HCT116 (cell line): Measurements from ENCODE around the gene CFAP161. TPM values are rescaled to one million over a fixed set of nuclear protein-coding genes. Genes with fewer than 3 reads are reported as not detected.

ENCODE experiments used
- ATAC-seq: fragments of 200-7000 bp; cut with Tn5 transposase; 2 replicates; pipeline ENCODE4 v1.9.1; 2020; ENCODE audit warnings: mild to moderate bottlenecking, moderate library complexity
- BruUV-seq: library from RNA; stranded (reverse); fragments of 400-500 nt; replicated peaks from 2 replicates; lab custom pipeline; 2021; lab: Mats Ljungman, UMichigan
- CTCF ChIA-PET: fragments of 300-600 bp; sonication (Branson Sonifier 250); formaldehyde crosslinking; loops from one replicate; lab custom pipeline; 2021; ENCODE audit warnings: antibody characterized with exemption; lab: Charles Lee
- POLR2A ChIA-PET: fragments of 300-600, 350-600 bp; sonication (Branson Sonifier 250); formaldehyde crosslinking; loops from one replicate; lab custom pipeline; 2021; ENCODE audit warnings: antibody characterized with exemption; lab: Charles Lee
- RAD21 ChIA-PET, 2 experiments: fragments of 300-600 bp; sonication (Branson Sonifier 250); formaldehyde crosslinking; loops; one replicate each; lab custom pipeline; 2023; ENCODE audit warnings: low total read pairs in 2 of 2; ENCODE audit not compliant: uncharacterized antibody in 2 of 2, unreplicated experiment in 2 of 2, low non-redundant PET in 1 of 2; lab: Charles Lee
- DNase-seq: peaks from one replicate; pipeline ENCODE4 v3.0.0-alpha.2; 2010; ENCODE audit warnings: low read depth, low spot score
- H2AFZ ChIP-seq: fragments of 200-600 bp; shearing (Covaris generic), sonication (generic); 2 replicates; pipeline ENCODE4 v1.6.1; 2017; ENCODE audit warnings: low read depth, mixed run types, mixed read lengths, antibody characterized with exemption, low read length; ENCODE audit not compliant: poor library complexity, severe bottlenecking
- H3K27ac ChIP-seq: 2 replicates; pipeline ENCODE4 v1.5.1; 2012; ENCODE audit warnings: low read depth, low read length
- H3K27me3 ChIP-seq: fragments of 200-600 bp; sonication (generic); 2 replicates; pipeline ENCODE4 v1.6.1; 2016; ENCODE audit warnings: mixed run types, low read length, mixed read lengths; ENCODE audit not compliant: insufficient read depth
- H3K36me3 ChIP-seq, 2 experiments: fragments of 200-500 bp in 1 of 2; fragments of 200-600 bp in 1 of 2; sonication (Bioruptor generic) in 1 of 2; sonication (generic) in 1 of 2; 2 replicates each; pipeline versions ENCODE4 v1.5.1 to v1.6.1; 2014 to 2016; ENCODE audit warnings: low read length in 2 of 2, inconsistent platforms in 1 of 2, mixed read lengths in 1 of 2, mixed run types in 1 of 2; ENCODE audit not compliant: insufficient read depth in 2 of 2, control insufficient read depth in 1 of 2
- H3K4me1 ChIP-seq, 2 experiments: fragments of 200-600 bp in 1 of 2; sonication (generic) in 1 of 2; 2 replicates each; pipeline versions ENCODE4 v1.5.1 to v1.6.1; 2012 to 2017; ENCODE audit warnings: low read length in 2 of 2, inconsistent platforms in 1 of 2, mild to moderate bottlenecking in 1 of 2, mixed read lengths in 1 of 2, mixed run types in 1 of 2, moderate library complexity in 1 of 2; ENCODE audit not compliant: insufficient read depth in 2 of 2, control insufficient read depth in 1 of 2
- H3K4me2 ChIP-seq: fragments of 200-600 bp; sonication (generic); 2 replicates; pipeline ENCODE4 v1.6.1; 2017; ENCODE audit warnings: mixed run types, low read length, mixed read lengths
- H3K4me3 ChIP-seq, 2 experiments: fragments of 200-600 bp in 1 of 2; sonication (generic) in 1 of 2; replicated peaks in 1 of 2; 2 replicates each; pipeline ENCODE4 v1.5.1; 2011 to 2016; ENCODE audit warnings: low read length in 2 of 2, control low read depth in 1 of 2, low read depth in 1 of 2, mild to moderate bottlenecking in 1 of 2, mixed read lengths in 1 of 2, mixed run types in 1 of 2
- H3K79me2 ChIP-seq: fragments of 200-600 bp; sonication (generic); 2 replicates; pipeline ENCODE4 v1.6.1; 2017; ENCODE audit warnings: mild to moderate bottlenecking, mixed run types, low read length, moderate library complexity, mixed read lengths; ENCODE audit not compliant: insufficient read depth
- H3K9ac ChIP-seq: fragments of 200-600 bp; sonication (generic); 2 replicates; pipeline ENCODE4 v1.6.1; 2016; ENCODE audit warnings: low read length, mixed read lengths
- H3K9me2 ChIP-seq: fragments of 200-600 bp; sonication (generic), shearing (Covaris generic); 2 replicates; pipeline ENCODE4 v1.6.1; 2017; ENCODE audit warnings: mixed run types, mild to moderate bottlenecking, moderate library complexity; ENCODE audit not compliant: insufficient read depth
- H3K9me3 ChIP-seq, 2 experiments: fragments of 200-500 bp in 1 of 2; fragments of 200-600 bp in 1 of 2; sonication (Bioruptor generic) in 1 of 2; sonication (generic) in 1 of 2; 2 replicates each; pipeline ENCODE4 v1.6.1; 2014 to 2017; ENCODE audit warnings: low read length in 2 of 2, mixed read lengths in 2 of 2, inconsistent platforms in 1 of 2, low read depth in 1 of 2, mild to moderate bottlenecking in 1 of 2, mixed run types in 1 of 2, moderate library complexity in 1 of 2; ENCODE audit not compliant: control insufficient read depth in 1 of 2, insufficient read depth in 1 of 2
- H4K20me1 ChIP-seq: fragments of 200-600 bp; sonication (generic), shearing (Covaris generic); 2 replicates; pipeline ENCODE4 v1.6.1; 2017; ENCODE audit warnings: mixed run types, mild to moderate bottlenecking, moderate library complexity; ENCODE audit not compliant: insufficient read depth
- CBX3 ChIP-seq: IDR thresholded peaks from 2 replicates; pipeline ENCODE4 v1.6.1; 2012; ENCODE audit warnings: low read depth
- CEBPB ChIP-seq: IDR thresholded peaks from 2 replicates; pipeline ENCODE4 v1.6.1; 2012; ENCODE audit warnings: low read depth
- EGR1 ChIP-seq: IDR thresholded peaks from 2 replicates; pipeline ENCODE4 v1.6.1; 2012; ENCODE audit warnings: low read depth
- EZH2phosphoT487 ChIP-seq: fragments of 200-600 bp; IDR thresholded peaks from 2 replicates; pipeline ENCODE4 v1.6.1; 2018; ENCODE audit warnings: antibody characterized with exemption, borderline replicate concordance
- FOSL1 ChIP-seq: IDR thresholded peaks from 2 replicates; pipeline ENCODE4 v1.6.1; 2012; ENCODE audit warnings: low read depth
- JUND ChIP-seq: IDR thresholded peaks from 2 replicates; pipeline ENCODE4 v1.6.1; 2012
- POLR2A ChIP-seq: IDR thresholded peaks from 2 replicates; pipeline ENCODE4 v1.7.0; 2011; ENCODE audit warnings: borderline replicate concordance; ENCODE audit not compliant: insufficient read depth, insufficient read length; ENCODE audit errors: extremely low read depth
- POLR2AphosphoS5 ChIP-seq: IDR thresholded peaks from 2 replicates; pipeline ENCODE4 v1.6.1; 2011; ENCODE audit warnings: mild to moderate bottlenecking, low read depth, low read length, moderate library complexity
- RAD21 ChIP-seq: IDR thresholded peaks from 2 replicates; pipeline ENCODE4 v1.6.1; 2012; ENCODE audit warnings: low read depth, mild to moderate bottlenecking
- SIN3A ChIP-seq: IDR thresholded peaks from 2 replicates; pipeline ENCODE4 v1.6.1; 2012; ENCODE audit warnings: low read depth
- SRF ChIP-seq: IDR thresholded peaks from 2 replicates; pipeline ENCODE4 v1.6.1; 2012; ENCODE audit warnings: low read depth
- TCF7L2 ChIP-seq: IDR thresholded peaks from 2 replicates; pipeline ENCODE4 v1.7.0; 2011; ENCODE audit warnings: borderline replicate concordance, inconsistent platforms; ENCODE audit not compliant: insufficient read depth, insufficient read length; ENCODE audit errors: extremely low read depth
- YY1 ChIP-seq: IDR thresholded peaks from 2 replicates; pipeline ENCODE4 v1.6.1; 2011; ENCODE audit warnings: low read length, low read depth, moderate library complexity, mild to moderate bottlenecking; ENCODE audit not compliant: insufficient replicate concordance; ENCODE audit errors: extremely low read depth
- ZFX ChIP-seq: fragments of 450-650 bp; IDR thresholded peaks from 2 replicates; pipeline ENCODE4 v1.6.1; 2017
- intact Hi-C: fragments of 100-400 bp; cut with micrococcal nuclease; formaldehyde crosslinking; loops from 2 replicates; pipeline ENCODE4 v1.10.0; 2022
- total RNA-seq: library from RNA; stranded (reverse); gene quantifications from one replicate; pipeline ENCODE4 v1.2.1, GENCODE V29; 2021; ENCODE audit not compliant: unreplicated experiment
- TF ChIP-seq, protein P1 (sequence below), 3 experiments: fragments of 200-600 bp in 1 of 3; sonication (generic) in 1 of 3; IDR thresholded peaks in 2 of 3; conservative IDR thresholded peaks in 1 of 3; 2 replicates each; pipeline ENCODE4 v1.5.1; 2012 to 2017; ENCODE audit warnings: low read depth in 2 of 3, low read length in 2 of 3, antibody characterized with exemption in 1 of 3, borderline replicate concordance in 1 of 3, control low read depth in 1 of 3, mild to moderate bottlenecking in 1 of 3, mixed read lengths in 1 of 3, mixed run types in 1 of 3, moderate library complexity in 1 of 3; ENCODE audit not compliant: insufficient read depth in 1 of 3
- TF ChIP-seq, protein P2 (sequence below): IDR thresholded peaks from 2 replicates; pipeline ENCODE4 v1.6.1; 2011; ENCODE audit warnings: mild to moderate bottlenecking, low read length, moderate library complexity; ENCODE audit not compliant: insufficient replicate concordance; ENCODE audit errors: extremely low read depth
- TF ChIP-seq, protein P3 (sequence below): IDR thresholded peaks from 2 replicates; pipeline ENCODE4 v1.6.1; 2012

The CFAP161 gene
- total RNA-seq, 1 experiment from 2014 or later: 0.15 TPM

DNA sequence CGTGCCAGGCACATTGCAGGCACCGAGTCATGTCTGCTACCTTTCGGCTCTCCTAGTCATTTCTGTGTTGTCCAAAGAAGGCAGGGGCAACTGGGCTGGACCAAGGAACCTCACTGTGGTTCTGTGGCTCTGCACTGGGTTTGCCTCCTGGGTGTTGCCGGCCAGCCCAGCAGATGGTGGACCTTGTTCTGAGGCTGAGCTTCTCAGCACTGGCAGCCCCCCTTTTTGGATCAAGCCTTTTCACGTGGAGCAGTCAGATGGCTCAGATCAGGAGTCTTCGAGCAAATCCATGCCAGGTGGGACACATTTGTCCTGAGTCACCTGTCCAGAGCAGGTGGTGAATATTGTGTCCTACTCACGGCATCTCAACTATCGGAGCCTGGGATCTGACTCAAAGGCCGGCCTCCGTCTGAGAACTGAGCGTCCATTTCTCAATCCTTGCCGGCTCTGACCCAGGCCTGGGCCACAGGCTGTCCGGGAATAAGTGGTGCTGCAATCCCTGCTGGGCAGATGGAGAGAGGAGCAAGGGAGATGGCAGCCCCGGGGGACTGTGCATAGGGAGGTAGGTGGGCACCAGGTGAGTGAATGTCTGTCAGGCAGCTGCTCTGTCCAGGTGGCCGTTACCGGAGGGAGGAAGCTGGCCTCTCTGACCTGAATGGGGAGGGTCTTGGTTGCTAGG lies 62.6 kb downstream of the CFAP161 start, which contains the start of gene IL16:
IL16 (plus strand) TSS at position 304 of the 679 bp plus-strand sequence. CDS start 28,521 bp downstream, outside the sequence.
- ChIA-PET RAD21 (no interaction called here), POLR2A (no interaction called here), CTCF (no interaction called here)
- intact Hi-C loops: no loop called here
- H3K9ac ChIP-seq: no peak within 1 kb of the TSS
- no peaks in the 10 kb centered on the region for H3K27me3 ChIP-seq
- H3K4me1 ChIP-seq: no peaks in the 10 kb centered on the region
- H4K20me1 ChIP-seq: no peaks in the 10 kb centered on the region
- H3K36me3 ChIP-seq: no peaks in the 10 kb centered on the region
- H3K9me3 ChIP-seq: no peaks in the 10 kb centered on the region
- ATAC-seq (no peak), DNase-seq (no peak)
- no TSS peak for BruUV-seq
- H2AFZ ChIP-seq: no peak within 1 kb of the TSS
- H3K79me2 ChIP-seq: no peaks in the 10 kb centered on the region
- no peaks in the 10 kb centered on the region for H3K9me2 ChIP-seq
- H3K4me3 ChIP-seq: no peak within 1 kb of the TSS
- TF ChIP-seq YY1 (no peak), CEBPB (no peak), POLR2AphosphoS5 (no peak), SIN3A (no peak), JUND (no peak), EZH2phosphoT487 (no peak), RAD21 (no peak), FOSL1 (no peak), SRF (no peak), TCF7L2 (no peak), EGR1 (no peak), ZFX (no peak), POLR2A (no peak), CBX3 (no peak)
- TF ChIP-seq, protein P1, sequence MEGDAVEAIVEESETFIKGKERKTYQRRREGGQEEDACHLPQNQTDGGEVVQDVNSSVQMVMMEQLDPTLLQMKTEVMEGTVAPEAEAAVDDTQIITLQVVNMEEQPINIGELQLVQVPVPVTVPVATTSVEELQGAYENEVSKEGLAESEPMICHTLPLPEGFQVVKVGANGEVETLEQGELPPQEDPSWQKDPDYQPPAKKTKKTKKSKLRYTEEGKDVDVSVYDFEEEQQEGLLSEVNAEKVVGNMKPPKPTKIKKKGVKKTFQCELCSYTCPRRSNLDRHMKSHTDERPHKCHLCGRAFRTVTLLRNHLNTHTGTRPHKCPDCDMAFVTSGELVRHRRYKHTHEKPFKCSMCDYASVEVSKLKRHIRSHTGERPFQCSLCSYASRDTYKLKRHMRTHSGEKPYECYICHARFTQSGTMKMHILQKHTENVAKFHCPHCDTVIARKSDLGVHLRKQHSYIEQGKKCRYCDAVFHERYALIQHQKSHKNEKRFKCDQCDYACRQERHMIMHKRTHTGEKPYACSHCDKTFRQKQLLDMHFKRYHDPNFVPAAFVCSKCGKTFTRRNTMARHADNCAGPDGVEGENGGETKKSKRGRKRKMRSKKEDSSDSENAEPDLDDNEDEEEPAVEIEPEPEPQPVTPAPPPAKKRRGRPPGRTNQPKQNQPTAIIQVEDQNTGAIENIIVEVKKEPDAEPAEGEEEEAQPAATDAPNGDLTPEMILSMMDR (IDR thresholded peaks at IDR 0.05 in 2 of 3, conservative IDR thresholded peaks at IDR 0.05 in 1 of 3; ENCODE audit: borderline replicate concordance in 1 of 3, insufficient read depth in 1 of 3, low read depth in 2 of 3, low read length in 2 of 3): no peak
- TF ChIP-seq, protein P2, sequence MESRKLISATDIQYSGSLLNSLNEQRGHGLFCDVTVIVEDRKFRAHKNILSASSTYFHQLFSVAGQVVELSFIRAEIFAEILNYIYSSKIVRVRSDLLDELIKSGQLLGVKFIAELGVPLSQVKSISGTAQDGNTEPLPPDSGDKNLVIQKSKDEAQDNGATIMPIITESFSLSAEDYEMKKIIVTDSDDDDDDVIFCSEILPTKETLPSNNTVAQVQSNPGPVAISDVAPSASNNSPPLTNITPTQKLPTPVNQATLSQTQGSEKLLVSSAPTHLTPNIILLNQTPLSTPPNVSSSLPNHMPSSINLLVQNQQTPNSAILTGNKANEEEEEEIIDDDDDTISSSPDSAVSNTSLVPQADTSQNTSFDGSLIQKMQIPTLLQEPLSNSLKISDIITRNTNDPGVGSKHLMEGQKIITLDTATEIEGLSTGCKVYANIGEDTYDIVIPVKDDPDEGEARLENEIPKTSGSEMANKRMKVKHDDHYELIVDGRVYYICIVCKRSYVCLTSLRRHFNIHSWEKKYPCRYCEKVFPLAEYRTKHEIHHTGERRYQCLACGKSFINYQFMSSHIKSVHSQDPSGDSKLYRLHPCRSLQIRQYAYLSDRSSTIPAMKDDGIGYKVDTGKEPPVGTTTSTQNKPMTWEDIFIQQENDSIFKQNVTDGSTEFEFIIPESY: no peak
- TF ChIP-seq, protein P3, sequence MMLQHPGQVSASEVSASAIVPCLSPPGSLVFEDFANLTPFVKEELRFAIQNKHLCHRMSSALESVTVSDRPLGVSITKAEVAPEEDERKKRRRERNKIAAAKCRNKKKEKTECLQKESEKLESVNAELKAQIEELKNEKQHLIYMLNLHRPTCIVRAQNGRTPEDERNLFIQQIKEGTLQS: no peak
- H3K27ac ChIP-seq: no peak within 1 kb of the TSS
- no peak within 1 kb of the TSS for H3K4me2 ChIP-seq
